Measurements from ENCODE around the gene BCL7A. TPM values are rescaled to one million over a fixed set of nuclear protein-coding genes. Genes with fewer than 3 reads are reported as not detected.
"Not testable (repeated sequence)": the region's sequence is repeated elsewhere in the genome, so short reads cannot be mapped to it uniquely, and the experiment has no call there.

The BCL7A gene
- total and polyA plus RNA-seq, 2 experiments from 2014 or later: 19.1 to 30.5 TPM

- H3K9me3 ChIP-seq (ENCODE audit: low read depth): no peaks in the 10 kb centered on the region
- H3K27me3 ChIP-seq: no peaks in the 10 kb centered on the region
- TF ChIP-seq, protein P1, sequence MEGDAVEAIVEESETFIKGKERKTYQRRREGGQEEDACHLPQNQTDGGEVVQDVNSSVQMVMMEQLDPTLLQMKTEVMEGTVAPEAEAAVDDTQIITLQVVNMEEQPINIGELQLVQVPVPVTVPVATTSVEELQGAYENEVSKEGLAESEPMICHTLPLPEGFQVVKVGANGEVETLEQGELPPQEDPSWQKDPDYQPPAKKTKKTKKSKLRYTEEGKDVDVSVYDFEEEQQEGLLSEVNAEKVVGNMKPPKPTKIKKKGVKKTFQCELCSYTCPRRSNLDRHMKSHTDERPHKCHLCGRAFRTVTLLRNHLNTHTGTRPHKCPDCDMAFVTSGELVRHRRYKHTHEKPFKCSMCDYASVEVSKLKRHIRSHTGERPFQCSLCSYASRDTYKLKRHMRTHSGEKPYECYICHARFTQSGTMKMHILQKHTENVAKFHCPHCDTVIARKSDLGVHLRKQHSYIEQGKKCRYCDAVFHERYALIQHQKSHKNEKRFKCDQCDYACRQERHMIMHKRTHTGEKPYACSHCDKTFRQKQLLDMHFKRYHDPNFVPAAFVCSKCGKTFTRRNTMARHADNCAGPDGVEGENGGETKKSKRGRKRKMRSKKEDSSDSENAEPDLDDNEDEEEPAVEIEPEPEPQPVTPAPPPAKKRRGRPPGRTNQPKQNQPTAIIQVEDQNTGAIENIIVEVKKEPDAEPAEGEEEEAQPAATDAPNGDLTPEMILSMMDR (IDR thresholded peaks at IDR 0.05; ENCODE audit: low read depth, low read length): peak; percentile 79
- H3K4me3 ChIP-seq: no peak overlapping the region
- no peaks in the 10 kb centered on the region for H3K4me1 ChIP-seq (ENCODE audit: low read depth)
- H3K36me3 ChIP-seq: peaks cover 9% of the 10 kb centered on the region
- DNase-seq (ENCODE audit: low read depth in 1 of 2, low spot score in 1 of 2): peak; percentile 41 to 49
- no peak overlapping the region for H3K27ac ChIP-seq
These were observed 9.9 kb downstream of the BCL7A start for GRCh38 chr12:122031342-122032216.

DNA sequence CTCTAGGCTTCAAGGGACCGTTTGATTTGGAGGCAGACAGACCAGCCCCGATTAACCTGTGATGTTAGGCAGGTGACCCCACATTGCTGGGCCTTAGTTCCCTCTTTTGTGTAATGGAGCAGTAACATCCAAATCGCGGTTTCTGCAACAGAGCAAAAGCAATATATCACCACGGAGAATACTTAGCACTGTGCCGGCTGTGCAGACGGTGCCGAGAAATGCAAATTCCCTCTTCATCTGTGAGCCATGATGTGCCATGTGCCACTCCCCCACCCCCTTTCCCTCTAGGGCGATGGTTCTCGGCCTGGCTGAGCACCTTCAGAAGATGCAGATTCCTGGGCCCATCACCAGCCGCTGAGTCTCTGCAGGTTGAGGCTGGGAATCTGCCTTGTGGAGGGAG, 10.9 kb downstream of the BCL7A start:
- Histone ChIP-seq H3K27me3 (no peaks in the 10 kb centered on the region), H3K4me1 (ENCODE audit: low read depth) (no peaks in the 10 kb centered on the region), H3K36me3 (peaks cover 9% of the 10 kb centered on the region), H3K4me3 (no peak overlapping the region), H3K9me3 (ENCODE audit: low read depth) (no peaks in the 10 kb centered on the region), H3K27ac (no peak overlapping the region)
- no peak for DNase-seq (ENCODE audit: low read depth in 1 of 2, low spot score in 1 of 2)
- TF ChIP-seq, protein P1 (IDR thresholded peaks at IDR 0.05; ENCODE audit: low read depth, low read length): no peak

- Histone ChIP-seq H3K27ac (no peak overlapping the region), H3K4me3 (no peak overlapping the region), H3K27me3 (no peaks in the 10 kb centered on the region), H3K4me1 (ENCODE audit: low read depth) (no peaks in the 10 kb centered on the region), H3K9me3 (ENCODE audit: low read depth) (no peaks in the 10 kb centered on the region), H3K36me3 (peaks cover 9% of the 10 kb centered on the region)
- no peak for DNase-seq (ENCODE audit: low read depth in 1 of 2, low spot score in 1 of 2)
- TF ChIP-seq, protein P1 (IDR thresholded peaks at IDR 0.05; ENCODE audit: low read depth, low read length): no peak
These were observed 13.6 kb downstream of the BCL7A start for GRCh38 chr12:122035292-122035691.

GRCh38 chr12:122036153-122036552, 14.5 kb downstream of the BCL7A start:
- H3K4me3 ChIP-seq: no peak overlapping the region
- no peaks in the 10 kb centered on the region for H3K27me3 ChIP-seq
- no peaks in the 10 kb centered on the region for H3K9me3 ChIP-seq (ENCODE audit: low read depth)
- H3K36me3 ChIP-seq: peaks cover 9% of the 10 kb centered on the region
- no peak overlapping the region for H3K27ac ChIP-seq
- TF ChIP-seq, protein P1 (IDR thresholded peaks at IDR 0.05; ENCODE audit: low read depth, low read length): no peak
- DNase-seq (ENCODE audit: low read depth in 1 of 2, low spot score in 1 of 2): no peak
- H3K4me1 ChIP-seq (ENCODE audit: low read depth): no peaks in the 10 kb centered on the region

DNA sequence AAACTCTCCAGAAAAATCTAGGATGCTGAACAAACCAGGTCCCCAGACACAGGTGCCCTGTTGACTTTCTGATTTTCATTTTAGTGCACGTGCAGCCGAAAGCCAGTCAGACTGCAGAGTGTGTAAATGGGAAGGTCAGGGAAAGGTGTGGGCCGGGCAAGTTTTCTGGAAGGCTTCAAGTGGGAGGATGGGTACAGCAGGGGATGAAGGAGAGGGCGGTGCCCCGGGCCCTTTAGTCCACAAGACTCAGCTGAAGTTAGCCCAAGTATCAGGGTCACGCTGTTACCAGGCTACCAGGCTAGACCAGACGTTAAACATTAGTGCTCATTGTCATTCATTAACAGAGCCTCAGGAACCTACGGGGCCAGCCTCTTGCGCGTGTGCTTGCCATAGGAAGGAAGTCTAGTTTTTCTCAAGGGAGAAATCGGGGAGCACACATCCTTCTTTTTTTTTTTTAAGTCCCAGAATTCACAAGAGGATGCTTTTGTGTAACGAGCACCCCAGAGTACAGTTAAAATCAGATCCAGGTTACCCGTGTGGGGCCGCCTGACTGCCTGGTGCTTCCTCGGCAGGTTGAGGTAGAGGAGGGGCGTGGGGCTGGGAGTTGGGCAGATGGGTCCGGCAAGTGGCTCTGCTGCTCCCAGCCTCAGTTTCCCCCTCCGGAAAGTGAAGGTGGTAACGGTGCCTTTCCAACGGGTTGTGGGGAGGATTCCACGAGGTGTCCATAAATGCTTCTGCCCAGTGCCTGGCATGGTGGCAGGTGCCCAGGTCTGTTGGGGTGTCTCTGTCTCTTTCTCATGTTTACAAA, 19.1 kb downstream of the BCL7A start:
- Histone ChIP-seq H3K9me3 (ENCODE audit: low read depth) (no peaks in the 10 kb centered on the region), H3K27me3 (no peaks in the 10 kb centered on the region), H3K36me3 (peaks cover 9% of the 10 kb centered on the region), H3K27ac (no peak overlapping the region), H3K4me3 (no peak overlapping the region), H3K4me1 (ENCODE audit: low read depth) (no peaks in the 10 kb centered on the region)
- DNase-seq (ENCODE audit: low read depth in 1 of 2, low spot score in 1 of 2): no peak
- TF ChIP-seq, protein P1 (IDR thresholded peaks at IDR 0.05; ENCODE audit: low read depth, low read length): no peak

- H3K4me3 ChIP-seq; DNase-seq (ENCODE audit: low read depth in 1 of 2, low spot score in 1 of 2); H3K4me1 ChIP-seq (ENCODE audit: low read depth); H3K27me3 ChIP-seq; H3K9me3 ChIP-seq (ENCODE audit: low read depth); H3K36me3 ChIP-seq; H3K27ac ChIP-seq: not testable (repeated sequence)
These were observed 19.8 kb downstream of the BCL7A start for GRCh38 chr12:122041458-122041857.
